ENCODE data around the gene ECD. TPM values are rescaled to one million over a fixed set of nuclear protein-coding genes. Genes with fewer than 3 reads are reported as not detected.

The ECD gene
- total RNA-seq = 23.5 TPM

- no peaks in the 10 kb centered on the region for H3K9me3 ChIP-seq (ENCODE audit: control insufficient read depth in 3 of 3, low read length in 3 of 3)
- peaks cover under 1 to 8% (median 7%) of the 10 kb centered on the region in 3 donors for H3K36me3 ChIP-seq (ENCODE audit: control insufficient read depth in 3 of 3, insufficient read depth in 3 of 3, low read length in 3 of 3)
- peaks cover 8 to 23% (median 16%) of the 10 kb centered on the region in 3 donors for H3K4me1 ChIP-seq (ENCODE audit: control insufficient read depth in 3 of 3, insufficient read depth in 3 of 3, low read length in 3 of 3)
- peak within 1 kb of the TSS; percentile 83 to 100 (median 92) for H3K4me3 ChIP-seq (ENCODE audit: low read length in 3 of 3)
- peak within 1 kb of the TSS; percentile 97 to 100 (median 98) for H3K9ac ChIP-seq (ENCODE audit: low read depth in 1 of 3, low read length in 3 of 3)
- peak within 1 kb of the TSS; percentile 97 for H3K27ac ChIP-seq (ENCODE audit: low read depth, low read length)
- no peaks in the 10 kb centered on the region for H3K27me3 ChIP-seq (ENCODE audit: control insufficient read depth in 3 of 3, insufficient read depth in 3 of 3, low read length in 3 of 3)
Observed at GRCh38 chr10:73167783-73168464, at the start of gene ECD, which contains the start of gene FAM149B1. ECD (minus strand) TSS chr10:73168008; CDS start chr10:73163937, 4,071 bp downstream. FAM149B1 (plus strand) TSS chr10:73168119; CDS start chr10:73168340, 221 bp downstream.

GRCh38 chr10:73215749-73216148, 47.9 kb upstream of the ECD start:
- H3K9me3 ChIP-seq (ENCODE audit: control insufficient read depth in 3 of 3, low read length in 3 of 3) = no peaks in the 10 kb centered on the region
- H3K36me3 ChIP-seq (ENCODE audit: control insufficient read depth in 3 of 3, insufficient read depth in 3 of 3, low read length in 3 of 3) = peaks cover 10 to 19% (median 16%) of the 10 kb centered on the region in 3 donors
- no peaks in the 10 kb centered on the region for H3K27me3 ChIP-seq (ENCODE audit: control insufficient read depth in 3 of 3, insufficient read depth in 3 of 3, low read length in 3 of 3)
- H3K4me1 ChIP-seq (ENCODE audit: control insufficient read depth in 3 of 3, insufficient read depth in 3 of 3, low read length in 3 of 3) = no peaks in the 10 kb centered on the region
- no peak overlapping the region for H3K4me3 ChIP-seq (ENCODE audit: low read length in 3 of 3)
- no peak overlapping the region for H3K9ac ChIP-seq (ENCODE audit: low read depth in 1 of 3, low read length in 3 of 3)
- no peak overlapping the region for H3K27ac ChIP-seq (ENCODE audit: low read depth, low read length)

GRCh38 chr10:73211106-73211811, 43.5 kb upstream of the ECD start:
- Histone ChIP-seq H3K4me3 (ENCODE audit: low read length in 3 of 3) (no peak overlapping the region), H3K27ac (ENCODE audit: low read depth, low read length) (no peak overlapping the region), H3K9me3 (ENCODE audit: control insufficient read depth in 3 of 3, low read length in 3 of 3) (no peaks in the 10 kb centered on the region)

GRCh38 chr10:73210395-73211105, 42.7 kb upstream of the ECD start:
- H3K4me1 ChIP-seq (ENCODE audit: control insufficient read depth in 3 of 3, insufficient read depth in 3 of 3, low read length in 3 of 3) = no peaks in the 10 kb centered on the region
- no peaks in the 10 kb centered on the region for H3K9me3 ChIP-seq (ENCODE audit: control insufficient read depth in 3 of 3, low read length in 3 of 3)
- H3K4me3 ChIP-seq (ENCODE audit: low read length in 3 of 3) = no peak overlapping the region
- no peak overlapping the region for H3K9ac ChIP-seq (ENCODE audit: low read depth in 1 of 3, low read length in 3 of 3)
- H3K27ac ChIP-seq (ENCODE audit: low read depth, low read length) = no peak overlapping the region
- H3K36me3 ChIP-seq (ENCODE audit: control insufficient read depth in 3 of 3, insufficient read depth in 3 of 3, low read length in 3 of 3) = peaks cover 0 to 3% (median 2%) of the 10 kb centered on the region in 3 donors
- H3K27me3 ChIP-seq (ENCODE audit: control insufficient read depth in 3 of 3, insufficient read depth in 3 of 3, low read length in 3 of 3) = no peaks in the 10 kb centered on the region

More at GRCh38 chr10:73211106-73211811, 43.5 kb upstream of the ECD start:
- Histone ChIP-seq H3K27me3 (ENCODE audit: control insufficient read depth in 3 of 3, insufficient read depth in 3 of 3, low read length in 3 of 3) (no peaks in the 10 kb centered on the region), H3K9ac (ENCODE audit: low read depth in 1 of 3, low read length in 3 of 3) (no peak overlapping the region), H3K4me1 (ENCODE audit: control insufficient read depth in 3 of 3, insufficient read depth in 3 of 3, low read length in 3 of 3) (no peaks in the 10 kb centered on the region), H3K36me3 (ENCODE audit: control insufficient read depth in 3 of 3, insufficient read depth in 3 of 3, low read length in 3 of 3) (peaks cover 2 to 3% (median 2%) of the 10 kb centered on the region in 3 donors)

- H3K9me3 ChIP-seq (ENCODE audit: control insufficient read depth in 3 of 3, low read length in 3 of 3) = no peaks in the 10 kb centered on the region
- peaks cover 0 to 3% (median 2%) of the 10 kb centered on the region in 3 donors for H3K36me3 ChIP-seq (ENCODE audit: control insufficient read depth in 3 of 3, insufficient read depth in 3 of 3, low read length in 3 of 3)
Observed at GRCh38 chr10:73209705-73210104, 41.9 kb upstream of the ECD start.

GRCh38 chr10:73207883-73208282, 40.1 kb upstream of the ECD start:
- Histone ChIP-seq H3K27ac (ENCODE audit: low read depth, low read length) (no peak overlapping the region), H3K4me1 (ENCODE audit: control insufficient read depth in 3 of 3, insufficient read depth in 3 of 3, low read length in 3 of 3) (no peaks in the 10 kb centered on the region), H3K36me3 (ENCODE audit: control insufficient read depth in 3 of 3, insufficient read depth in 3 of 3, low read length in 3 of 3) (peaks cover 1 to 3% (median 2%) of the 10 kb centered on the region in 3 donors), H3K4me3 (ENCODE audit: low read length in 3 of 3) (no peak overlapping the region), H3K9ac (ENCODE audit: low read depth in 1 of 3, low read length in 3 of 3) (no peak overlapping the region), H3K9me3 (ENCODE audit: control insufficient read depth in 3 of 3, low read length in 3 of 3) (no peaks in the 10 kb centered on the region), H3K27me3 (ENCODE audit: control insufficient read depth in 3 of 3, insufficient read depth in 3 of 3, low read length in 3 of 3) (no peaks in the 10 kb centered on the region)

More at GRCh38 chr10:73209705-73210104, 41.9 kb upstream of the ECD start:
- Histone ChIP-seq H3K4me3 (ENCODE audit: low read length in 3 of 3) (no peak overlapping the region), H3K4me1 (ENCODE audit: control insufficient read depth in 3 of 3, insufficient read depth in 3 of 3, low read length in 3 of 3) (no peaks in the 10 kb centered on the region), H3K27ac (ENCODE audit: low read depth, low read length) (no peak overlapping the region), H3K9ac (ENCODE audit: low read depth in 1 of 3, low read length in 3 of 3) (no peak overlapping the region), H3K27me3 (ENCODE audit: control insufficient read depth in 3 of 3, insufficient read depth in 3 of 3, low read length in 3 of 3) (no peaks in the 10 kb centered on the region)

GRCh38 chr10:73206385-73206784, 38.6 kb upstream of the ECD start:
- Histone ChIP-seq H3K4me3 (ENCODE audit: low read length in 3 of 3) (no peak overlapping the region), H3K9me3 (ENCODE audit: control insufficient read depth in 3 of 3, low read length in 3 of 3) (no peaks in the 10 kb centered on the region), H3K27me3 (ENCODE audit: control insufficient read depth in 3 of 3, insufficient read depth in 3 of 3, low read length in 3 of 3) (no peaks in the 10 kb centered on the region), H3K4me1 (ENCODE audit: control insufficient read depth in 3 of 3, insufficient read depth in 3 of 3, low read length in 3 of 3) (no peaks in the 10 kb centered on the region), H3K36me3 (ENCODE audit: control insufficient read depth in 3 of 3, insufficient read depth in 3 of 3, low read length in 3 of 3) (peaks cover 2 to 4% (median 3%) of the 10 kb centered on the region in 3 donors), H3K9ac (ENCODE audit: low read depth in 1 of 3, low read length in 3 of 3) (no peak overlapping the region), H3K27ac (ENCODE audit: low read depth, low read length) (no peak overlapping the region)

- Histone ChIP-seq H3K4me3 (ENCODE audit: low read length in 3 of 3) (no peak overlapping the region), H3K27me3 (ENCODE audit: control insufficient read depth in 3 of 3, insufficient read depth in 3 of 3, low read length in 3 of 3) (no peaks in the 10 kb centered on the region), H3K27ac (ENCODE audit: low read depth, low read length) (no peak overlapping the region), H3K4me1 (ENCODE audit: control insufficient read depth in 3 of 3, insufficient read depth in 3 of 3, low read length in 3 of 3) (no peaks in the 10 kb centered on the region), H3K36me3 (ENCODE audit: control insufficient read depth in 3 of 3, insufficient read depth in 3 of 3, low read length in 3 of 3) (peaks cover 2 to 7% (median 6%) of the 10 kb centered on the region in 3 donors), H3K9ac (ENCODE audit: low read depth in 1 of 3, low read length in 3 of 3) (no peak overlapping the region), H3K9me3 (ENCODE audit: control insufficient read depth in 3 of 3, low read length in 3 of 3) (no peaks in the 10 kb centered on the region)
Observed at GRCh38 chr10:73205890-73206289, 38.1 kb upstream of the ECD start.

- H3K4me1 ChIP-seq (ENCODE audit: control insufficient read depth in 3 of 3, insufficient read depth in 3 of 3, low read length in 3 of 3) = no peaks in the 10 kb centered on the region
- H3K27me3 ChIP-seq (ENCODE audit: control insufficient read depth in 3 of 3, insufficient read depth in 3 of 3, low read length in 3 of 3) = no peaks in the 10 kb centered on the region
- H3K4me3 ChIP-seq (ENCODE audit: low read length in 3 of 3) = no peak overlapping the region
- no peaks in the 10 kb centered on the region for H3K9me3 ChIP-seq (ENCODE audit: control insufficient read depth in 3 of 3, low read length in 3 of 3)
- H3K27ac ChIP-seq (ENCODE audit: low read depth, low read length) = no peak overlapping the region
- no peak overlapping the region for H3K9ac ChIP-seq (ENCODE audit: low read depth in 1 of 3, low read length in 3 of 3)
- H3K36me3 ChIP-seq (ENCODE audit: control insufficient read depth in 3 of 3, insufficient read depth in 3 of 3, low read length in 3 of 3) = peaks cover 2 to 12% (median 9%) of the 10 kb centered on the region in 3 donors
Observed at GRCh38 chr10:73205081-73205480, 37.3 kb upstream of the ECD start.
